Upper lobe of left lung (tissue), 6 donors: ENCODE data around the gene RALGAPA2. TPM values are rescaled to one million over a fixed set of nuclear protein-coding genes. Genes with fewer than 3 reads are reported as not detected.

Experiments used
- ATAC-seq, 2 donors: fragments of 200-7000 bp; cut with Tn5 transposase; one replicate each; pipeline ENCODE4 v1.9.1; 2022; ENCODE audit warnings: mild to moderate bottlenecking in 2 of 2, moderate library complexity in 2 of 2; ENCODE audit not compliant: low FRiP score in 2 of 2
- DNase-seq, 2 donors: peaks; one replicate each; pipeline ENCODE4 v3.0.0-alpha.2; 2019 to 2020
- H3K27ac ChIP-seq, 4 donors: fragments of 200-600 bp; sonication (generic); one replicate each; pipeline ENCODE4 v1.5.1; 2016 to 2019
- H3K27me3 ChIP-seq, 4 donors: fragments of 200-600 bp; sonication (generic); one replicate each; pipeline ENCODE4 v1.5.1; 2017 to 2019
- H3K36me3 ChIP-seq, 4 donors: fragments of 200-600 bp; sonication (generic); one replicate each; pipeline ENCODE4 v1.5.1; 2016 to 2019
- H3K4me1 ChIP-seq, 4 donors: fragments of 200-600 bp; sonication (generic); one replicate each; pipeline ENCODE4 v1.5.1; 2018 to 2019
- H3K4me3 ChIP-seq, 4 donors: fragments of 200-600 bp; sonication (generic); one replicate each; pipeline ENCODE4 v1.5.1; 2017 to 2019; ENCODE audit warnings: mild to moderate bottlenecking in 2 of 4, moderate library complexity in 1 of 4
- H3K9me3 ChIP-seq, 4 donors: fragments of 200-600 bp; sonication (generic); one replicate each; pipeline ENCODE4 v1.5.1; 2018 to 2019
- CTCF ChIP-seq, 6 experiments: fragments of 450-650 bp in 4 of 6; fragments of 200-600 bp in 2 of 6; sonication (generic) in 2 of 6; IDR thresholded peaks; one replicate each; pipeline ENCODE4 v1.5.1; 2016 to 2019; ENCODE audit warnings: antibody characterized with exemption in 6 of 6
- EP300 ChIP-seq, 4 donors: sonication (generic); formaldehyde crosslinking; IDR thresholded peaks; one replicate each; pipeline ENCODE4 v1.5.1; 2017; ENCODE audit warnings: antibody characterized with exemption in 4 of 4, control low read depth in 2 of 4
- POLR2A ChIP-seq, 4 donors: fragments of 450-650 bp; IDR thresholded peaks; one replicate each; pipeline ENCODE4 v1.5.1; 2016 to 2017; ENCODE audit warnings: antibody characterized with exemption in 4 of 4, mild to moderate bottlenecking in 2 of 4
- POLR2AphosphoS5 ChIP-seq, 2 donors: sonication (generic); formaldehyde crosslinking; IDR thresholded peaks; one replicate each; pipeline ENCODE4 v1.5.1; 2017; ENCODE audit warnings: antibody characterized with exemption in 2 of 2
- WGBS, 2 donors: methylation state at CpG; one replicate each; pipeline ENCODE4 v1.1.5; 2017 to 2018; 5-methylcytosine and 5-hydroxymethylcytosine counted together
- total RNA-seq, 6 donors: library from RNA; depleted of rRNA in 4 of 6; stranded (reverse); fragments of >200 nt in 4 of 6; gene quantifications; one replicate each; pipeline versions ENCODE4 v1.1.0 to v1.2.1, GENCODE V29; 2016 to 2021
- donor health status: DM: no; HTN: no; CAD: no; lungs with moderate emphysema.
- donor health status: DM: no; HTN: yes; CAD: no; lungs with severe emphysema.

RALGAPA2 gene
- 10 to 100 TPM; 50.8 to 95.3 (median 65.3) TPM for total RNA-seq

GRCh38 chr20:20712474-20713243 lies at the start of gene RALGAPA2:
Gene RALGAPA2, minus strand, starts transcription at chr20:20712644. Its CDS starts 164 bp downstream, at chr20:20712480.
- ATAC-seq = peak; percentile 98 to 99
- Histone ChIP-seq H3K4me3 (peak within 1 kb of the TSS; percentile 35 to 97 (median 94)), H3K27me3 (no peaks in the 10 kb centered on the region), H3K9me3 (no peaks in the 10 kb centered on the region), H3K36me3 (no peaks in the 10 kb centered on the region), H3K27ac (peak within 1 kb of the TSS; percentile 91 to 95 (median 94)), H3K4me1 (peaks cover 10 to 39% (median 27%) of the 10 kb centered on the region in 4 donors)
- WGBS, 2 donors = 0% methylated on average over 14 to 26 of the region's 87 CpGs
- TF ChIP-seq POLR2AphosphoS5 (IDR thresholded peaks at IDR 0.05) = peak in 1 of 2 donors; percentile 69
- peak in 3 of 4 donors; percentile 63 to 91 (median 85) for TF ChIP-seq POLR2A (IDR thresholded peaks at IDR 0.05)
- TF ChIP-seq EP300 (IDR thresholded peaks at IDR 0.05) = no peak
- peak in 2 of 6 experiments; percentile 25 to 51 for TF ChIP-seq CTCF (IDR thresholded peaks at IDR 0.05)
- peak; percentile 98 to 100 for DNase-seq

- peaks cover 11 to 44% (median 25%) of the 10 kb centered on the region in 4 donors for H3K4me1 ChIP-seq
- TF ChIP-seq POLR2A (IDR thresholded peaks at IDR 0.05) (no peak), POLR2AphosphoS5 (IDR thresholded peaks at IDR 0.05) (no peak), EP300 (IDR thresholded peaks at IDR 0.05) (no peak), CTCF (IDR thresholded peaks at IDR 0.05) (no peak)
- peak overlapping the region in 2 of 4 donors; percentile 6 to 65 for H3K27ac ChIP-seq
- no peaks in the 10 kb centered on the region for H3K27me3 ChIP-seq
- ATAC-seq = peak in 1 of 2 donors; percentile 63
- H3K9me3 ChIP-seq = no peaks in the 10 kb centered on the region
- WGBS, 2 donors = 21 to 30% methylated on average over 1 of the region's 1 CpG
- no peak overlapping the region for H3K4me3 ChIP-seq
- no peak for DNase-seq
- no peaks in the 10 kb centered on the region for H3K36me3 ChIP-seq
Measured at GRCh38 chr20:20761301-20761700, 48.9 kb upstream of the RALGAPA2 start.

GRCh38 chr20:20759132-20759531 lies 46.7 kb upstream of the RALGAPA2 start:
- TF ChIP-seq EP300 (IDR thresholded peaks at IDR 0.05) (peak in 2 of 4 donors; percentile 35 to 40), POLR2AphosphoS5 (IDR thresholded peaks at IDR 0.05) (no peak), POLR2A (IDR thresholded peaks at IDR 0.05) (no peak)
- H3K4me1 ChIP-seq = peaks cover 9 to 46% (median 20%) of the 10 kb centered on the region in 4 donors
- H3K27me3 ChIP-seq = no peaks in the 10 kb centered on the region
- H3K4me3 ChIP-seq = no peak overlapping the region
- H3K9me3 ChIP-seq = no peaks in the 10 kb centered on the region
- no peak for DNase-seq
- H3K36me3 ChIP-seq = no peaks in the 10 kb centered on the region
- ATAC-seq = no peak
- WGBS, 2 donors = 55 to 59% methylated on average over 6 of the region's 6 CpGs
- H3K27ac ChIP-seq = peak overlapping the region; percentile 65 to 83 (median 78)

DNA sequence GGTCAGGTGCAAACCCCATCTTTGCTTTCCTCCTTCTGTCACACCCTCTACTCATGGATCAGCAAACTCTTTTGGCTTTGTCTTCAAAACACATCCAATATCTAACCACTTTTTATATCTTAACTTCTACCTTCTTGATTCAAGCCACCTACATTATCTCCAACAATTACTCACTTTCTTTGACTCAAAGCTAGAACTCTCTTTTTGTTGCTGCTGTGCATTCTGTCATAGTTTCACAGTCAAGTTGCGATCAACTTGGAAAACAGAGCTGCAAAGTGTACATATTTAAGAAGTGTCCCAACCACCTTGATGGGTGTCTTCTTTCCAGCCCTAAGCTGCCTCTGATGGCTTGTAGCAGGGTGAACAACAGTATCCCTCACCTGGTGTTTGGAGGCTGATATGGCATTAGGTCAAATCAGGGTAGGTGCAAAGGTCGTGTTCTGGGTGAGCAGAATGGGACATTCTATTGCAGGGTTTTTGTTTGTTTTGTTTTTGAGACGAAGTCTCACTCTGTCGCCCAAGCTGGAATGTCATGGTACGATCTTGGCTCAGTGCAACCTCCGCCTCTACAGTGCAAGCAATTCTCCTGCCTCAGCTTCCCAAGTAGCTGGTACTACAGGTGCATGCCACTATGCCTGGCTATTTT lies 43.4 kb upstream of the RALGAPA2 start:
- no peak for TF ChIP-seq EP300 (IDR thresholded peaks at IDR 0.05)
- TF ChIP-seq CTCF (IDR thresholded peaks at IDR 0.05) = no peak
- TF ChIP-seq POLR2A (IDR thresholded peaks at IDR 0.05) = no peak
- TF ChIP-seq POLR2AphosphoS5 (IDR thresholded peaks at IDR 0.05) = no peak
- 89 to 94% methylated on average over 6 of the region's 6 CpGs for WGBS, 2 donors
- no peak overlapping the region for H3K27ac ChIP-seq

DNA sequence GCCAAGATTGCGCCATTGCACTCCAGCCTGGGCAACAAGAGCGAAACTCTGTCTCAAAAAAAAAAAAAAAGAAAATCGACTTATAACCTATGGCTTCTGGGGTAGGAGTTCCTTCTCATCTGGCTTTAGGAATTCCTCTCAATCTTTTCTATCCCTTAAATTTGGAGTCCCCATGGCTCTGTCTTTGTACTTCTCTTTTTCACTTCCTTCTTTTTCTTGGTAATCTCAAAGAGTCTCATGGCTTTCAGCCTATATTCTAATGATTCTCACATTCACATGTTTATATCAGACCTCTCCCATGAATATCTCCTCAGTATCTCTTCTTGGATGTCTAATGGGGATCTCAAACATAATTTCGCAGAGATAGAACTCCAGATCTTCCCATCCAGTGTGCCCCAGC lies 42.8 kb upstream of the RALGAPA2 start:
- Histone ChIP-seq H3K27me3 (no peaks in the 10 kb centered on the region), H3K9me3 (no peaks in the 10 kb centered on the region), H3K4me3 (no peak overlapping the region), H3K4me1 (peaks cover 9 to 32% (median 22%) of the 10 kb centered on the region in 4 donors), H3K36me3 (no peaks in the 10 kb centered on the region), H3K27ac (no peak overlapping the region)
- ATAC-seq (peak in 1 of 2 donors; percentile 41), DNase-seq (no peak)
- 79 to 85% methylated on average over 4 of the region's 4 CpGs for WGBS, 2 donors
- no peak for TF ChIP-seq EP300 (IDR thresholded peaks at IDR 0.05)
- no peak for TF ChIP-seq CTCF (IDR thresholded peaks at IDR 0.05)
- TF ChIP-seq POLR2A (IDR thresholded peaks at IDR 0.05) = no peak
- no peak for TF ChIP-seq POLR2AphosphoS5 (IDR thresholded peaks at IDR 0.05)

More for the DNA sequence above, 43.4 kb upstream of the RALGAPA2 start:
- Histone ChIP-seq H3K4me3 (no peak overlapping the region), H3K4me1 (peaks cover 12 to 36% (median 24%) of the 10 kb centered on the region in 4 donors), H3K27me3 (no peaks in the 10 kb centered on the region), H3K9me3 (no peaks in the 10 kb centered on the region), H3K36me3 (no peaks in the 10 kb centered on the region)
- ATAC-seq (no peak), DNase-seq (no peak)
